CD4-positive, alpha-beta T cell (primary cell): ENCODE results near the gene NLRP5. TPM values are rescaled to one million over a fixed set of nuclear protein-coding genes. Genes with fewer than 3 reads are reported as not detected.

Source experiments
- ATAC-seq: fragments of 200-7000 bp; cut with Tn5 transposase; one replicate; pipeline ENCODE4 v1.10.0; 2022; ENCODE audit warnings: mild to moderate bottlenecking; ENCODE audit not compliant: poor library complexity
- CTCF ChIA-PET: fragments of 350-600 bp; sonication (Branson Sonifier 250); formaldehyde crosslinking; loops from one replicate; lab custom pipeline; 2021; ENCODE audit warnings: antibody characterized with exemption, inconsistent platforms; lab: Charles Lee
- POLR2A ChIA-PET: fragments of 350-600 bp; sonication (Branson Sonifier 250); formaldehyde crosslinking; loops from one replicate; lab custom pipeline; 2021; ENCODE audit warnings: antibody characterized with exemption, inconsistent platforms; lab: Charles Lee
- DNase-seq, 14 experiments: peaks; one replicate each; pipeline ENCODE4 v3.0.0-alpha.2; 2013 to 2020; ENCODE audit warnings: mixed read lengths in 2 of 14
- H3K27ac ChIP-seq, 2 donors: one replicate each; pipeline versions ENCODE4 v1.5.1 to v1.7.0; 2013; ENCODE audit warnings: low read length in 2 of 2, low read depth in 1 of 2, mild to moderate bottlenecking in 1 of 2
- H3K27me3 ChIP-seq, 2 experiments: 1 replicate in 1 of 2; 2 replicates in 1 of 2; pipeline versions ENCODE4 v1.6.1 to v1.7.0; 2013; ENCODE audit warnings: low read length in 2 of 2, control low read depth in 1 of 2, mild to moderate bottlenecking in 1 of 2, moderate library complexity in 1 of 2; ENCODE audit not compliant: insufficient read depth in 2 of 2, control insufficient read depth in 1 of 2
- H3K36me3 ChIP-seq: one replicate; pipeline ENCODE4 v1.6.1; 2013; ENCODE audit warnings: low read length, control low read depth; ENCODE audit not compliant: insufficient read depth
- H3K4me1 ChIP-seq: one replicate; pipeline ENCODE4 v1.6.1; 2013; ENCODE audit warnings: low read length, control low read depth; ENCODE audit not compliant: insufficient read depth
- H3K4me3 ChIP-seq: one replicate; pipeline ENCODE4 v1.5.1; 2013; ENCODE audit warnings: mild to moderate bottlenecking, low read length, moderate library complexity
- H3K9me3 ChIP-seq, 2 experiments: 1 replicate in 1 of 2; 2 replicates in 1 of 2; pipeline versions ENCODE4 v1.6.1 to v1.7.0; 2013; ENCODE audit warnings: low read length in 2 of 2, mild to moderate bottlenecking in 2 of 2, control low read depth in 1 of 2, moderate library complexity in 1 of 2; ENCODE audit not compliant: control insufficient read depth in 1 of 2, insufficient read depth in 1 of 2
- H3K27ac Mint-ChIP-seq: one replicate; pipeline ENCODE4 v1.8.0; 2020; ENCODE audit warnings: mixed read lengths
- H3K27me3 Mint-ChIP-seq: one replicate; pipeline ENCODE4 v1.8.0; 2021; ENCODE audit warnings: mixed read lengths
- H3K36me3 Mint-ChIP-seq: one replicate; pipeline ENCODE4 v1.8.0; 2021; ENCODE audit warnings: low read depth, mixed read lengths
- H3K4me1 Mint-ChIP-seq: one replicate; pipeline ENCODE4 v1.8.0; 2021; ENCODE audit warnings: low read depth, mixed read lengths
- H3K4me3 Mint-ChIP-seq: one replicate; pipeline ENCODE4 v1.8.0; 2020; ENCODE audit warnings: mild to moderate bottlenecking, mixed read lengths
- H3K9me3 Mint-ChIP-seq: one replicate; pipeline ENCODE4 v1.8.0; 2020; ENCODE audit warnings: mixed read lengths
- CTCF ChIP-seq: fragments of 200-600 bp; IDR thresholded peaks from one replicate; pipeline ENCODE4 v1.8.0; 2022; ENCODE audit warnings: antibody characterized with exemption, mild to moderate bottlenecking
- intact Hi-C, 2 experiments: fragments of 100-400 bp; cut with DNase I in 1 of 2; cut with micrococcal nuclease in 1 of 2; formaldehyde crosslinking; loops; one replicate each; pipeline versions ENCODE4 v1.15.1 to v1.9.0; 2023 to 2025; cut with DNase I, micrococcal nuclease
- total RNA-seq, 174 experiments: library from RNA in 2 of 174; stranded (reverse) in 2 of 174; gene quantifications; one replicate each; pipeline ENCODE4 v1.2.3 and lab custom pipeline; 2021 to 2026

Gene NLRP5
- total RNA-seq, 2 experiments from 2014 or later = not detected

DNA sequence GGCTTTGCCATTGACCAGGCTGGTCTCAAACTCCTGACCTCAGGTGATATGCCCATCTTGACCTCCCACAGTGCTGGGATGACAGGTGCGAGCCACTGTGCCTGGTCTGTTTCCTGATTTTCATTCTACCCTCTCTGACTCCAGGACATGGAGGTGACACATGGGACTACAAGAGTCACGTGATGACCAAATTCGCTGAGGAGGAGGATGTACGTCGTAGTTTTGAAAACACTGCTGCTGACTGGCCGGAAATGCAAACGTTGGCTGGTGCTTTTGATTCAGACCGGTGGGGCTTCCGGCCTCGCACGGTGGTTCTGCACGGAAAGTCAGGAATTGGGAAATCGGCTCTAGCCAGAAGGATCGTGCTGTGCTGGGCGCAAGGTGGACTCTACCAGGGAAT, 40.2 kb downstream of the NLRP5 start:
- H3K9me3 ChIP-seq = peaks cover 0 to 22% of the 10 kb centered on the region in 2 experiments
- H3K4me1 Mint-ChIP-seq = no peaks in the 10 kb centered on the region
- no peak for TF ChIP-seq CTCF
- H3K27ac ChIP-seq = no peak overlapping the region
- H3K9me3 Mint-ChIP-seq = no peaks in the 10 kb centered on the region
- ATAC-seq (no peak), DNase-seq (no peak)
- ChIA-PET POLR2A (no interaction called here), CTCF (no interaction called here)
- H3K27me3 ChIP-seq = peaks cover 0 to 3% of the 10 kb centered on the region in 2 experiments
- no peak overlapping the region for H3K27ac Mint-ChIP-seq
- intact Hi-C loops = no loop called here
- no peak overlapping the region for H3K4me3 Mint-ChIP-seq
- H3K27me3 Mint-ChIP-seq = peaks cover 6% of the 10 kb centered on the region
- H3K36me3 ChIP-seq = no peaks in the 10 kb centered on the region
- no peaks in the 10 kb centered on the region for H3K4me1 ChIP-seq
- no peak overlapping the region for H3K4me3 ChIP-seq
- no peaks in the 10 kb centered on the region for H3K36me3 Mint-ChIP-seq

GRCh38 chr19:56053596-56053995, 67.0 kb downstream of the NLRP5 start:
- H3K27me3 ChIP-seq = peaks cover 0 to 3% of the 10 kb centered on the region in 2 experiments
- Mint-ChIP-seq H3K27ac (no peak overlapping the region), H3K36me3 (no peaks in the 10 kb centered on the region), H3K9me3 (peaks cover 6% of the 10 kb centered on the region), H3K4me1 (no peaks in the 10 kb centered on the region), H3K27me3 (peaks cover 29% of the 10 kb centered on the region), H3K4me3 (no peak overlapping the region)
- ChIA-PET CTCF (no interaction called here), POLR2A (no interaction called here)
- ATAC-seq = no peak
- H3K4me1 ChIP-seq = no peaks in the 10 kb centered on the region
- no peak overlapping the region for H3K4me3 ChIP-seq
- no peak for TF ChIP-seq CTCF
- no peak for DNase-seq
- H3K9me3 ChIP-seq = peaks cover under 1 to 19% of the 10 kb centered on the region in 2 experiments
- intact Hi-C loops = no loop called here
- H3K36me3 ChIP-seq = no peaks in the 10 kb centered on the region
- H3K27ac ChIP-seq = no peak overlapping the region

- POLR2A ChIA-PET = no interaction called here
- intact Hi-C loops = loop anchor here (1.0 to 10.0 kb wide), 7 partner anchors 106 to 1028 kb away; no protein-coding TSS in a partner anchor
These were observed 79.8 kb downstream of the NLRP5 start for GRCh38 chr19:56066152-56067023.

More at GRCh38 chr19:56066152-56067023, 79.8 kb downstream of the NLRP5 start:
- peak; percentile 70 for ATAC-seq
- no peaks in the 10 kb centered on the region for H3K9me3 Mint-ChIP-seq
- Histone ChIP-seq H3K9me3 (no peaks in the 10 kb centered on the region), H3K4me1 (peaks cover 12% of the 10 kb centered on the region), H3K36me3 (no peaks in the 10 kb centered on the region), H3K27me3 (peaks cover 9 to 10% of the 10 kb centered on the region in 2 experiments), H3K4me3 (peak overlapping the region; percentile 38), H3K27ac (no peak overlapping the region)
- peak; percentile 90 for TF ChIP-seq CTCF
- H3K36me3 Mint-ChIP-seq = no peaks in the 10 kb centered on the region
- no peak overlapping the region for H3K4me3 Mint-ChIP-seq
- no peak overlapping the region for H3K27ac Mint-ChIP-seq
- peak; percentile 37 to 79 (median 54) for DNase-seq
- peaks cover 6% of the 10 kb centered on the region for H3K4me1 Mint-ChIP-seq
- peaks cover 48% of the 10 kb centered on the region for H3K27me3 Mint-ChIP-seq
- CTCF ChIA-PET = interaction anchor here (0.7 to 1.9 kb wide), 12 partner anchors 10 to 280 kb away, joined by 3 to 13 read pairs (median 4); no protein-coding TSS in a partner anchor
